ENCODE data around the gene KCNK1. TPM values are rescaled to one million over a fixed set of nuclear protein-coding genes. Genes with fewer than 3 reads are reported as not detected.

KCNK1 gene
- total RNA-seq, 1 experiment from 2014 or later, result 0.13 TPM

DNA sequence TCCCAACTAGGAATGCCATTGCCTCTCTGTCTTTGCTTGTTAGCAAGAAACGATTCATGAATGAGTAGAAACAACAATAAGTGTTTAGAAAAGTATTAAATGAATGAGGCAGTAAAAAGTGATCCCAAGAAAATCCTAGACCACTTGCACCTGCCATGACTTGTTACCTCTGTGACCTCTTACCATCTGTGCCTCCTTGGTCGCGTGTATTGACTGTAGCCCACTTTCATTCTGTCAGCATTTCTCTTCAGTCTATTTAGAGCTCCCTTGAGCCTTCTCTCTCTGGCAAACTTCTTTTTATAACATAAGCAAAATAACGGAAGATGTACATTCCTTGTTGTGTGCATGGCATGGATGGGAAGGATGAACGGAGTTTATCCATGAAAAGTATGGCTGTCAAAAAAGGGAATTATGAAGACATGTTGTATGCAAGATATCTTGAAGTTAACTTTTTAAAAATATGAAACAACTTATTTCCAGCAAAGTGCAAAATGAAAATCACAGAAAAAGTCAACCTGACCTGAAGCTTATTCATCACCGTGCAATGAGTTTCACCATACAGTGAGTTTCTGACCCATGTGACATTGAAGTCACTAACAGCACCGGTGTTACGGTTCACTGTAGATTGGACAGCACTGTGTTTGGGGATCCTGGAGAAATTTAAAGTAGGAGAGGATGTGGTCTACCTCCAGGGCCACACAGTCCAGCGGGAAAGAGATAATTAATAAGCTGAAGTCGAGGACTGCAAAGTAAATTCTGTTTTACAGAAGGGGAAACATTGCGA lies 47.7 kb downstream of the KCNK1 start:
- ChIA-PET CTCF (no interaction called here), POLR2A (no interaction called here)
- no peaks in the 10 kb centered on the region for H3K4me1 ChIP-seq (ENCODE audit: control insufficient read depth, insufficient read depth, low read length)
- H3K4me3 ChIP-seq (ENCODE audit: low read depth in 2 of 2, low read length in 2 of 2), result no peak overlapping the region
- H3K36me3 ChIP-seq (ENCODE audit: control insufficient read depth, insufficient read depth, low read length), result no peaks in the 10 kb centered on the region
- ATAC-seq, result no peak
- in situ Hi-C loops (cut with HindIII; ENCODE audit: low pct_unique_long_range_greater_than_20kb, low sequenced_read_pairs) (no loop called here), intact Hi-C loops (cut with micrococcal nuclease; ENCODE audit: unreplicated experiment) (no loop called here)
- no peaks in the 10 kb centered on the region; the same call in 1 of the 2 replicates for H3K27me3 ChIP-seq (ENCODE audit: control insufficient read depth, insufficient read depth, low read length)
- H3K9me3 ChIP-seq (ENCODE audit: control insufficient read depth, insufficient read depth, low read depth, low read length), result no peaks in the 10 kb centered on the region
- H3K27ac ChIP-seq (ENCODE audit: low read length), result no peak overlapping the region
- BruUV-seq (replicated peaks), result no TSS peak
- DNase-seq (ENCODE audit: low read depth, low spot score), result no peak
- TF ChIP-seq TCF7L2 (IDR thresholded peaks at IDR 0.05; ENCODE audit: low read depth, low read length), result no peak
- TF ChIP-seq SIN3A (IDR thresholded peaks at IDR 0.05; ENCODE audit: borderline replicate concordance, insufficient read depth, low read depth, low read length), result no peak
- TF ChIP-seq, protein P1, sequence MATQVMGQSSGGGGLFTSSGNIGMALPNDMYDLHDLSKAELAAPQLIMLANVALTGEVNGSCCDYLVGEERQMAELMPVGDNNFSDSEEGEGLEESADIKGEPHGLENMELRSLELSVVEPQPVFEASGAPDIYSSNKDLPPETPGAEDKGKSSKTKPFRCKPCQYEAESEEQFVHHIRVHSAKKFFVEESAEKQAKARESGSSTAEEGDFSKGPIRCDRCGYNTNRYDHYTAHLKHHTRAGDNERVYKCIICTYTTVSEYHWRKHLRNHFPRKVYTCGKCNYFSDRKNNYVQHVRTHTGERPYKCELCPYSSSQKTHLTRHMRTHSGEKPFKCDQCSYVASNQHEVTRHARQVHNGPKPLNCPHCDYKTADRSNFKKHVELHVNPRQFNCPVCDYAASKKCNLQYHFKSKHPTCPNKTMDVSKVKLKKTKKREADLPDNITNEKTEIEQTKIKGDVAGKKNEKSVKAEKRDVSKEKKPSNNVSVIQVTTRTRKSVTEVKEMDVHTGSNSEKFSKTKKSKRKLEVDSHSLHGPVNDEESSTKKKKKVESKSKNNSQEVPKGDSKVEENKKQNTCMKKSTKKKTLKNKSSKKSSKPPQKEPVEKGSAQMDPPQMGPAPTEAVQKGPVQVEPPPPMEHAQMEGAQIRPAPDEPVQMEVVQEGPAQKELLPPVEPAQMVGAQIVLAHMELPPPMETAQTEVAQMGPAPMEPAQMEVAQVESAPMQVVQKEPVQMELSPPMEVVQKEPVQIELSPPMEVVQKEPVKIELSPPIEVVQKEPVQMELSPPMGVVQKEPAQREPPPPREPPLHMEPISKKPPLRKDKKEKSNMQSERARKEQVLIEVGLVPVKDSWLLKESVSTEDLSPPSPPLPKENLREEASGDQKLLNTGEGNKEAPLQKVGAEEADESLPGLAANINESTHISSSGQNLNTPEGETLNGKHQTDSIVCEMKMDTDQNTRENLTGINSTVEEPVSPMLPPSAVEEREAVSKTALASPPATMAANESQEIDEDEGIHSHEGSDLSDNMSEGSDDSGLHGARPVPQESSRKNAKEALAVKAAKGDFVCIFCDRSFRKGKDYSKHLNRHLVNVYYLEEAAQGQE (IDR thresholded peaks at IDR 0.05; ENCODE audit: insufficient read depth in 1 of 2, low read depth in 2 of 2, low read length in 1 of 2), result no peak
- no peak for TF ChIP-seq POLR2AphosphoS5 (IDR thresholded peaks at IDR 0.05; ENCODE audit: low read depth, low read length)
- TF ChIP-seq, protein P2, sequence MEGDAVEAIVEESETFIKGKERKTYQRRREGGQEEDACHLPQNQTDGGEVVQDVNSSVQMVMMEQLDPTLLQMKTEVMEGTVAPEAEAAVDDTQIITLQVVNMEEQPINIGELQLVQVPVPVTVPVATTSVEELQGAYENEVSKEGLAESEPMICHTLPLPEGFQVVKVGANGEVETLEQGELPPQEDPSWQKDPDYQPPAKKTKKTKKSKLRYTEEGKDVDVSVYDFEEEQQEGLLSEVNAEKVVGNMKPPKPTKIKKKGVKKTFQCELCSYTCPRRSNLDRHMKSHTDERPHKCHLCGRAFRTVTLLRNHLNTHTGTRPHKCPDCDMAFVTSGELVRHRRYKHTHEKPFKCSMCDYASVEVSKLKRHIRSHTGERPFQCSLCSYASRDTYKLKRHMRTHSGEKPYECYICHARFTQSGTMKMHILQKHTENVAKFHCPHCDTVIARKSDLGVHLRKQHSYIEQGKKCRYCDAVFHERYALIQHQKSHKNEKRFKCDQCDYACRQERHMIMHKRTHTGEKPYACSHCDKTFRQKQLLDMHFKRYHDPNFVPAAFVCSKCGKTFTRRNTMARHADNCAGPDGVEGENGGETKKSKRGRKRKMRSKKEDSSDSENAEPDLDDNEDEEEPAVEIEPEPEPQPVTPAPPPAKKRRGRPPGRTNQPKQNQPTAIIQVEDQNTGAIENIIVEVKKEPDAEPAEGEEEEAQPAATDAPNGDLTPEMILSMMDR (IDR thresholded peaks at IDR 0.05), result no peak

DNA sequence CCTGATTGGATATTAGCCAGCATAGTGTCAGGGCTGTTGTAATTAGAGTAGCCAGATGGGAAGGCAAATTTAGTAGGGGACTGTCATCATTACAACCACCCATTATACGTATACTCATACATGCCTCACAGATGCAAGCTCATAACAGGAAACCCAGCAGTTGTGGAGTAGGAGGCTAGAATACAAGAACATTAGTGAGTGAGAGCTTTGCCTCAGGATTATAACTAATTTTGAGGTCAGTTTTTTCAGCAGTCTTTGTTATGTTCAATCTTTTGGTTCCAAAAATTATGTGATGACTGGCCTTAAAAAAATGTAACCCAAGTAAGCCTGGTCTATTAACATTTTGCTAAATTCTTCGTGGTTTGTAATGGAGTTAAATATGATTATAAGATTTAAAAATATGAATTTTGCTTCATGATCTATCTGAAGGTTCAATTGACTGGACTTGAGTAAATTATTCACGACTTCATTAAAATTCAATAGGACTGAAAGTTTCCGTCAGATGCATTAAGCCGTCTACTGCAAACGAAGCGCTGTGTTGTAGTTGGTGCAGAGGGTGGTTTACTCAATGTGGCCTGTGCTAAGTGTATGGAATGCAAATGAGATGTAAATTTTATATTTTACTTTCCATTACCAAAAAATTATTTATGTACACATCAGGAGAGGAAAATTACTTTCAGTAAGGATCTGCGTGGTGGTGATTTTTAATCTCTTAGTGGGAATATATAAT lies 48.8 kb downstream of the KCNK1 start:
- intact Hi-C loops (cut with micrococcal nuclease; ENCODE audit: unreplicated experiment), result no loop called here
- Histone ChIP-seq H3K4me1 (ENCODE audit: control insufficient read depth, insufficient read depth, low read length) (no peaks in the 10 kb centered on the region), H3K27ac (ENCODE audit: low read length) (no peak overlapping the region), H3K4me3 (ENCODE audit: low read depth in 2 of 2, low read length in 2 of 2) (no peak overlapping the region), H3K36me3 (ENCODE audit: control insufficient read depth, insufficient read depth, low read length) (no peaks in the 10 kb centered on the region), H3K27me3 (ENCODE audit: control insufficient read depth, insufficient read depth, low read length) (no peaks in the 10 kb centered on the region; the same call in 1 of the 2 replicates), H3K9me3 (ENCODE audit: control insufficient read depth, insufficient read depth, low read depth, low read length) (no peaks in the 10 kb centered on the region)
- DNase-seq (ENCODE audit: low read depth, low spot score) (no peak), ATAC-seq (no peak)
- ChIA-PET CTCF (no interaction called here), POLR2A (interaction anchor here (0.7 to 0.8 kb wide), 2 partner anchors 147 to 399 kb away, joined by 4 to 9 read pairs; no protein-coding TSS in a partner anchor)
- in situ Hi-C loops (cut with HindIII; ENCODE audit: low pct_unique_long_range_greater_than_20kb, low sequenced_read_pairs), result no loop called here
- no TSS peak for BruUV-seq (replicated peaks)
- TF ChIP-seq TCF7L2 (IDR thresholded peaks at IDR 0.05; ENCODE audit: low read depth, low read length) (no peak), SIN3A (IDR thresholded peaks at IDR 0.05; ENCODE audit: borderline replicate concordance, insufficient read depth, low read depth, low read length) (no peak), POLR2AphosphoS5 (IDR thresholded peaks at IDR 0.05; ENCODE audit: low read depth, low read length) (no peak)
- TF ChIP-seq, protein P1 (IDR thresholded peaks at IDR 0.05; ENCODE audit: insufficient read depth in 1 of 2, low read depth in 2 of 2, low read length in 1 of 2), result no peak
- TF ChIP-seq, protein P2 (IDR thresholded peaks at IDR 0.05), result no peak

Measured in Panc1 (cell line).